ENCODE data around the gene LYVE1. TPM values are rescaled to one million over a fixed set of nuclear protein-coding genes. Genes with fewer than 3 reads are reported as not detected.
A peak's percentile ranks its signal among the peaks of the same experiment; 100 is the strongest.

LYVE1 gene
- total and polyA plus RNA-seq, 2 of the 13 experiments (the other 11 are each of a cell fraction or from before 2014, with no cell fraction given): 1.2 to 1.4 TPM

DNA sequence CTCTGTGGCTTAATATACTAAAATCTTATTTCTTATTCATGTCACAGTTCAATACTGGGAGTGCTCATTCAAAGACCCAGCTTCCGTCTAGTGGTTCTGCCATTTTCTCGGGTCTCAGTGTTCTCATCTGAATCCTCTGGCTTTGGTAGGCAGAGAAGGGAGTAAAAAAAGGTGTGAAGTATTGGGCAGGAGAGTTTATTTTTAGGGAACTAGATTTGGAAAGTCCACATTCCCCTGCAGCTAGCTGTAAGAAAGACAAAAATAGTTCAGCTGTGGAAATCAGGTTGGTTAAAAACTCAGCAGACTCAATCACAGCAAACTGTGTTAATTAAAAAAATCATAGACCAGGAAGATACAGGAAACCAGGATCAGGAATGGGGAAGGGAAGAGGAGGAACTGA is 4.1 kb upstream of the LYVE1 start:
- ATAC-seq: no peak
- H3K27ac ChIP-seq (ENCODE audit: extremely low read length, insufficient read depth, low read length): no peak overlapping the region
- CTCF ChIA-PET (ENCODE audit: low intra/inter-chr PET ratio, low total read pairs): no interaction called here
- 16% methylated on average over 2 of the region's 2 CpGs for WGBS (ENCODE audit: low lambda C conversion rate)
- in situ Hi-C loops (cut with HindIII; ENCODE audit: extremely low pct_ligation_motif_present, low pct_unique_long_range_greater_than_20kb) (no loop called here), intact Hi-C loops (cut with micrococcal nuclease; ENCODE audit: unreplicated experiment) (no loop called here)
- H3K9ac ChIP-seq (ENCODE audit: insufficient read depth, low read depth, low read length): no peak overlapping the region
- H3K9me3 ChIP-seq (ENCODE audit: low read length): no peaks in the 10 kb centered on the region
- H2AFZ ChIP-seq (ENCODE audit: low read length): no peak overlapping the region
- POLR2A ChIA-PET: no interaction called here
- H4K20me1 ChIP-seq (ENCODE audit: insufficient read depth, low read length): no peaks in the 10 kb centered on the region
- DNase-seq (ENCODE audit: low spot score): no peak
- TF ChIP-seq, protein P1, sequence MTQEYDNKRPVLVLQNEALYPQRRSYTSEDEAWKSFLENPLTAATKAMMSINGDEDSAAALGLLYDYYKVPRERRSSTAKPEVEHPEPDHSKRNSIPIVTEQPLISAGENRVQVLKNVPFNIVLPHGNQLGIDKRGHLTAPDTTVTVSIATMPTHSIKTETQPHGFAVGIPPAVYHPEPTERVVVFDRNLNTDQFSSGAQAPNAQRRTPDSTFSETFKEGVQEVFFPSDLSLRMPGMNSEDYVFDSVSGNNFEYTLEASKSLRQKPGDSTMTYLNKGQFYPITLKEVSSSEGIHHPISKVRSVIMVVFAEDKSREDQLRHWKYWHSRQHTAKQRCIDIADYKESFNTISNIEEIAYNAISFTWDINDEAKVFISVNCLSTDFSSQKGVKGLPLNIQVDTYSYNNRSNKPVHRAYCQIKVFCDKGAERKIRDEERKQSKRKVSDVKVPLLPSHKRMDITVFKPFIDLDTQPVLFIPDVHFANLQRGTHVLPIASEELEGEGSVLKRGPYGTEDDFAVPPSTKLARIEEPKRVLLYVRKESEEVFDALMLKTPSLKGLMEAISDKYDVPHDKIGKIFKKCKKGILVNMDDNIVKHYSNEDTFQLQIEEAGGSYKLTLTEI (CRISPR knock-in tag; conservative IDR thresholded peaks at IDR 0.05): no peak
- no peak for TF ChIP-seq DRAP1 (CRISPR knock-in tag; IDR thresholded peaks at IDR 0.05)
- FAIRE-seq: no peak
- no peak overlapping the region for H3K4me3 ChIP-seq (replicated peaks in 1 of 3; ENCODE audit: insufficient read depth in 1 of 3, low read depth in 2 of 3, low read length in 3 of 3)
- peaks cover 11% of the 10 kb centered on the region for H3K4me1 ChIP-seq (ENCODE audit: insufficient read depth, low read length)
- BruUV-seq (replicated peaks): no TSS peak
- H3K4me2 ChIP-seq (ENCODE audit: low read depth, low read length): no peak overlapping the region
- no peaks in the 10 kb centered on the region for H3K79me2 ChIP-seq (ENCODE audit: insufficient read depth, low read length)
- no peaks in the 10 kb centered on the region for H3K36me3 ChIP-seq (replicated peaks in 1 of 2; ENCODE audit: control insufficient read depth in 1 of 2, insufficient read depth in 2 of 2, low read length in 2 of 2)
- H3K27me3 ChIP-seq (ENCODE audit: control insufficient read depth in 1 of 2, insufficient read depth in 2 of 2, low read length in 2 of 2): peaks cover 0 to 12% of the 10 kb centered on the region in 2 experiments; a peak in 1 of 5 replicates

DNA sequence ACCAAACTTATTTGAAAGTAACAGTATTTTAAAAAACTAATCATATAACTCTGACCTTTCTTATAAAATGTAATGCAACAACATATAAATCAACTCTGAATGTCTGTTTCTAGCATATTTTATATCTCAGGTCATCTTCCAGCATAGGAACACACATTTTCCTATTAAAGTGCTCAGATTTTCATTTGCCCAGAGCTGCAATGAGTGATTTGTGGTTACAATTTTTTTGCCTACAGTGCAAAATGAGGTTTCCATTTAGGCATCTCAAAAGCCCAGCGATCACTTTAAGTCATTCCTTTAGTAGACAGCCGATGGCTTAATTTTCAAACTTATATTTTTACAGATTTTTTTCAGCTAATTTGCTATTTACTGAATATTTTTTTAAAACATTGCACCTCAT is 1.0 kb downstream of the LYVE1 start:
- intact Hi-C loops (cut with micrococcal nuclease; ENCODE audit: unreplicated experiment) (no loop called here), in situ Hi-C loops (cut with HindIII; ENCODE audit: extremely low pct_ligation_motif_present, low pct_unique_long_range_greater_than_20kb) (no loop called here)
- DNase-seq (ENCODE audit: low spot score) (no peak), FAIRE-seq (no peak), ATAC-seq (no peak)
- TF ChIP-seq SP1 (IDR thresholded peaks at IDR 0.05) (no peak), SP1 (CRISPR knock-in tag; IDR thresholded peaks at IDR 0.05) (no peak), ELF1 (CRISPR knock-in tag; IDR thresholded peaks at IDR 0.05) (no peak), CC2D1A (CRISPR knock-in tag; IDR thresholded peaks at IDR 0.05) (no peak), ZBTB20 (CRISPR knock-in tag; IDR thresholded peaks at IDR 0.05; ENCODE audit: borderline replicate concordance, low read depth) (no peak), MAFK (conservative IDR thresholded peaks at IDR 0.05 in 1 of 2, IDR thresholded peaks at IDR 0.05 in 1 of 2; ENCODE audit: low read length in 2 of 2) (peak; percentile 40 to 58; a peak in 2 of 4 replicates), MAFF (IDR thresholded peaks at IDR 0.05; ENCODE audit: low read depth, low read length) (peak; percentile 34; the same call in 1 of the 2 replicates)
- TF ChIP-seq, protein P2, sequence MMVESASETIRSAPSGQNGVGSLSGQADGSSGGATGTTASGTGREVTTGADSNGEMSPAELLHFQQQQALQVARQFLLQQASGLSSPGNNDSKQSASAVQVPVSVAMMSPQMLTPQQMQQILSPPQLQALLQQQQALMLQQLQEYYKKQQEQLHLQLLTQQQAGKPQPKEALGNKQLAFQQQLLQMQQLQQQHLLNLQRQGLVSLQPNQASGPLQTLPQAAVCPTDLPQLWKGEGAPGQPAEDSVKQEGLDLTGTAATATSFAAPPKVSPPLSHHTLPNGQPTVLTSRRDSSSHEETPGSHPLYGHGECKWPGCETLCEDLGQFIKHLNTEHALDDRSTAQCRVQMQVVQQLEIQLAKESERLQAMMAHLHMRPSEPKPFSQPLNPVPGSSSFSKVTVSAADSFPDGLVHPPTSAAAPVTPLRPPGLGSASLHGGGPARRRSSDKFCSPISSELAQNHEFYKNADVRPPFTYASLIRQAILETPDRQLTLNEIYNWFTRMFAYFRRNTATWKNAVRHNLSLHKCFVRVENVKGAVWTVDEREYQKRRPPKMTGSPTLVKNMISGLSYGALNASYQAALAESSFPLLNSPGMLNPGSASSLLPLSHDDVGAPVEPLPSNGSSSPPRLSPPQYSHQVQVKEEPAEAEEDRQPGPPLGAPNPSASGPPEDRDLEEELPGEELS (CRISPR knock-in tag; IDR thresholded peaks at IDR 0.05): no peak
- no peaks in the 10 kb centered on the region for H4K20me1 ChIP-seq (ENCODE audit: insufficient read depth, low read length)
- no peak overlapping the region for H3K27ac ChIP-seq (ENCODE audit: extremely low read length, insufficient read depth, low read length)
- H3K36me3 ChIP-seq (replicated peaks in 1 of 2; ENCODE audit: control insufficient read depth in 1 of 2, insufficient read depth in 2 of 2, low read length in 2 of 2): no peaks in the 10 kb centered on the region
- H3K4me2 ChIP-seq (ENCODE audit: low read depth, low read length): no peak overlapping the region
- H3K27me3 ChIP-seq (ENCODE audit: control insufficient read depth in 1 of 2, insufficient read depth in 2 of 2, low read length in 2 of 2): peaks cover 1 to 15% of the 10 kb centered on the region in 2 experiments; a peak in 2 of 5 replicates
- no peaks in the 10 kb centered on the region for H3K79me2 ChIP-seq (ENCODE audit: insufficient read depth, low read length)
- no peak overlapping the region for H2AFZ ChIP-seq (ENCODE audit: low read length)
- no TSS peak for BruUV-seq (replicated peaks)
- 85% methylated on average over 2 of the region's 2 CpGs for WGBS (ENCODE audit: low lambda C conversion rate)
- POLR2A ChIA-PET: interaction anchor here (1.6 kb wide), 1 partner anchor 27 kb away, joined by 4 read pairs; the partner anchor contains the start of gene RNF141
- CTCF ChIA-PET (ENCODE audit: low intra/inter-chr PET ratio, low total read pairs): no interaction called here
- no peak overlapping the region for H3K9ac ChIP-seq (ENCODE audit: insufficient read depth, low read depth, low read length)
- H3K9me3 ChIP-seq (ENCODE audit: low read length): no peaks in the 10 kb centered on the region
- peaks cover 11% of the 10 kb centered on the region for H3K4me1 ChIP-seq (ENCODE audit: insufficient read depth, low read length)
- no peak overlapping the region for H3K4me3 ChIP-seq (replicated peaks in 1 of 3; ENCODE audit: insufficient read depth in 1 of 3, low read depth in 2 of 3, low read length in 3 of 3)

Data from HepG2 (cell line).